HG03442 (cell line): ENCODE measurements around the gene RFWD3.
"Not testable (repeated sequence)": the region's sequence is repeated elsewhere in the genome, so short reads cannot be mapped to it uniquely, and the experiment has no call there.

Source experiments
- ATAC-seq: cut with Tn5 transposase; IDR thresholded peaks from one replicate; pipeline ENCODE4 v1.9.1; 2021; ENCODE audit warnings: mild to moderate bottlenecking, moderate library complexity; ENCODE audit not compliant: unreplicated experiment

RFWD3 gene

GRCh38 chr16:74666010-74666421, 661 bp downstream of the RFWD3 start:
- ATAC-seq: no peak

GRCh38 chr16:74661064-74661463, 5.6 kb downstream of the RFWD3 start:
- ATAC-seq: no peak

GRCh38 chr16:74660383-74660782, 6.3 kb downstream of the RFWD3 start:
- ATAC-seq: no peak

- ATAC-seq: no peak
Observed at GRCh38 chr16:74659041-74659440, 7.6 kb downstream of the RFWD3 start.

GRCh38 chr16:74657870-74658642, 8.6 kb downstream of the RFWD3 start:
- ATAC-seq: no peak

GRCh38 chr16:74654536-74655050, 12.1 kb downstream of the RFWD3 start:
- no peak for ATAC-seq

- not testable (repeated sequence) for ATAC-seq
Observed at GRCh38 chr16:74652883-74653282, 13.8 kb downstream of the RFWD3 start.

- ATAC-seq: no peak
Observed at GRCh38 chr16:74652249-74652648, 14.4 kb downstream of the RFWD3 start.

- no peak for ATAC-seq
Observed at GRCh38 chr16:74651841-74652240, 14.8 kb downstream of the RFWD3 start.

- no peak for ATAC-seq
Observed at GRCh38 chr16:74650966-74651567, 15.6 kb downstream of the RFWD3 start.

- no peak for ATAC-seq
Observed at GRCh38 chr16:74649839-74650504, 16.7 kb downstream of the RFWD3 start.

- ATAC-seq: no peak
Observed at GRCh38 chr16:74641969-74642368, 24.7 kb downstream of the RFWD3 start.

GRCh38 chr16:74637742-74638453, 28.8 kb downstream of the RFWD3 start:
- ATAC-seq: no peak

- no peak for ATAC-seq
Observed at GRCh38 chr16:74635303-74635702, 31.4 kb downstream of the RFWD3 start.

- no peak for ATAC-seq
Observed at GRCh38 chr16:74633686-74634085, 33.0 kb downstream of the RFWD3 start.

GRCh38 chr16:74627506-74628220, 39.0 kb downstream of the RFWD3 start:
- no peak for ATAC-seq

GRCh38 chr16:74626741-74627416, 39.8 kb downstream of the RFWD3 start:
- peak; percentile 48 for ATAC-seq

- no peak for ATAC-seq
Observed at GRCh38 chr16:74625500-74626350, 41.0 kb downstream of the RFWD3 start.

- no peak for ATAC-seq
Observed at GRCh38 chr16:74623839-74624235, 42.8 kb downstream of the RFWD3 start.
